ENCODE results near the gene PTRH2.
"Not testable (repeated sequence)": the region's sequence is repeated elsewhere in the genome, so short reads cannot be mapped to it uniquely, and the experiment has no call there.

PTRH2 gene

GRCh38 chr17:59707149-59707970 lies at the start of gene PTRH2, which contains the start of gene VMP1:
TSS of gene PTRH2 (minus strand) at chr17:59707430. CDS start at chr17:59697978, 9,452 bp downstream.
TSS of gene VMP1 (plus strand) at chr17:59707654. CDS start at chr17:59731447, 23,793 bp downstream.
- DNase-seq: peak; percentile 83

GRCh38 chr17:59756236-59756818 lies 49.1 kb upstream of the PTRH2 start:
- no peak for DNase-seq

DNA sequence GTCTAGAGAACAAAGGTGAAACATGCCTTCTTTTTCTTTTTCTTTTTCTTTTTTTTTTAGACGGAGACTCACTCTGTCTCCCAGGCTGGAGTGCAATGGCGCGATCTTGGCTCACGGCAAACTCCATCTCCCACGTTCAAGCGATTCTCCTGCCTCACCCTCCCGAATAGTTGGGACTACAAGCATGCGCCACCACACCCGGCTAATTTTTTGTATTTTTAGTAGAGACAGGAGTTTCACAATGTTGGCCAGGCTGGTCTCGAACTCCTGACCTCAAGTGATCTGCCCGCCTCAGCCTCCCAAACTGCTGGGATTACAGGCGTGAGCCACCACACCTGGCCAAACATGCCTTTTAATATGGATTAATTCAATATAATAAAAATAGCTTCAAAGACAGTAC lies 47.8 kb upstream of the PTRH2 start:
- not testable (repeated sequence) for DNase-seq

DNA sequence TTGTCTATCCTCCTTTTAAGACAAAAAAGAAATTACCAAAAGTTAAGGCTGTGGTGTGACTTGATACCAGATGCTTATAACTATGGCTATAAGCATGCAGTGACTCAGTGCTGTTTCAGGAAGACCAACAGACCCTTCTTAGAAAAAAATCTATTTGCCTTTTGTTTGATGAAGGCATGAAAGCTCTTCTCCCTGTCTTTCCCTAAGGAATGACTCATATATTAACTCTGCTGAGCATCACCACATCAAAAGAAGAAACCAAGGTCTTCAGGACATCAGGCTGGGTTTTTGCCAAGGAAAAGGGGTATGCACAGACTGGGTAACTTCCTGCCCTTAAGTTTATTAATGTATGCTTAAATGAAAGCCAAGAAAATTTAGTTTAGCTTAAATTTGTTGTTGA lies 47.3 kb upstream of the PTRH2 start:
- peak; percentile 64 for DNase-seq

GRCh38 chr17:59753522-59754467 lies 46.6 kb upstream of the PTRH2 start:
- DNase-seq: peak; percentile 40

DNA sequence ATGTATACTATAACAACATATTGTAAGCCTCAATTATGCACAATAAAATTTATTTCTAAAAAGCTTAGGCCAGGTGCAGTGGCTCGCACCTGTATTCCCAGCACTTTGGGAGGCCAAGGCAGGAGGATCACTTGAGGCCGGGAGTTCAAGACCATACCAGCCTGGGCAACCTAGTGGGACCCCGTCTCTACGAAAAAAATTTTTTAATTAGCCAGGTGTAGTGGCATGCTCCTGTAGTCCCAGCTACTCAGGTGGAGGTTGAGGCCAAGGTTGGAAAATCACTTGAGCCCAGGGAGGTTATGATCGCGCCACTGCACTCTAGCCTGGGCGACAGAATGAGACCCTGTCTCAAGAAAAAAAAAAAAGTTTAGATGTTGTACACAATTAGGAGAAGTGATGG lies 45.7 kb upstream of the PTRH2 start:
- DNase-seq: no peak

GRCh38 chr17:59752446-59752845 lies 45.2 kb upstream of the PTRH2 start:
- no peak for DNase-seq

DNA sequence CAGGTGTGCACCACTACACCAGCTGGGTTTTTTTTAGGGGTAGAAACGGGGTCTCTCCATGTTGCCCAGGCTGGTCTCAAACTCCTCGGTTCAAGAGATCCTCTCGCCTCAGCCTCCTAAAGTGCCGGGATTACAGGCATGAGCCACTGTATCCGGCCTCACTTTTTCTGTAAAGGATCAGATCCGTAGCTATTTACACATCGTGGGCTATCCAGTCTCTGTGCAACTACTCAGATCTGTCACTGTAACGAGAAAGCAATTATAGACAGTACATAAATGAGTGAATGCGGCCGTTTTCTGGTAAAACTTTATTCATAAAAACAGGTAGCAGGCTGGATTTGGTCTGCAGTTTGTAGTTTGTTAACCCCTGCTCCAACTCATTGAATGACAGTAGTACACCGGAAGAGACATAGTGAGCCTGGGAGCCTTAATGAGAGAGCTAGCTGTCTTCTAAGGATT lies 44.8 kb upstream of the PTRH2 start:
- DNase-seq: no peak

DNA sequence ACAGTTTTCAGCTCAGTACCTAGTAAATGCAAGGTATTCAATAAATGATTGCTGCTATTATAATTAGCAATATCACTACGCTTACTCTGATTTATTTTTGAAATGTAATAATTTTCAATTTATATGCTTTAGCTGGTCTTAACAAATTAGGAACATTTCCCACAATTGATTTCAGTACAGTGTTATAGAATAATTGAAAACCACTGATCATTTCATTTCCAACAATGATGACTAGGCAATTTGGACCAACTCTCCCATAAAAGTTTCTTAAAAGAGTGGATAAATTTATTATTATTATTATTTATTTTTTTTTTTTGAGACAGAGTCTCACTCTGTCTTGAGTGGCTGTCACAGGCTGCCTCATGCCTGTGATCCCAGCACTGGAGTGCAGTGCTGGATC lies 41.4 kb upstream of the PTRH2 start:
- DNase-seq: no peak

DNA sequence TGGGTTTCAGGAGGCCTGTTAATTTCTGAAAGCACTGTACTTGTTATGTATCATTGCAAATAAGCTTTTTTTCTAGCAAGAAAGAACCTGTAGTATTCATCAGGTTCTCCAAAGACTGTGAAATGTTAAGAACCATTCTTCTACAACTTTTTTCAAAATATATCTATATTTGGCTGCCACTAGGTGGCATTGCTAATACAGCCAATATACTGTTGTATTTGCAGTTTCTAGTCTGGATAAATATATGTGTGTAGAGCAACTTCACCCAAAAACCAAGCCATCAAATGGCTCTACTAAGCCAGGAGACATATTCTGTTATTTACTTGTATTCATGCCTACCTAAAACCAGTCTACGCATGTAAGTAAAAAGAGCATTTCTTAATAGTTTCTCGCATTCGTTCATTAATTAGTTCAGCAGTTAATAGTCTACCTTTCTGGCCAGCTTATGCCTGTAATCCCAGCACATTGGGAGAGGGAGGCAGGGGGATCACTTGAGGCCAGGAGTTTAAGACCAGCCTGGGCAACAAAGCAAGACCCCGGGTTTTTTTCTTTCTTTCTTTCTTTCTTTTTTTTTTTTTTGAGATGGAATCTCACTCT lies 39.7 kb upstream of the PTRH2 start:
- peak; percentile 44 for DNase-seq

GRCh38 chr17:59745040-59745439 lies 37.8 kb upstream of the PTRH2 start:
- DNase-seq: no peak

DNA sequence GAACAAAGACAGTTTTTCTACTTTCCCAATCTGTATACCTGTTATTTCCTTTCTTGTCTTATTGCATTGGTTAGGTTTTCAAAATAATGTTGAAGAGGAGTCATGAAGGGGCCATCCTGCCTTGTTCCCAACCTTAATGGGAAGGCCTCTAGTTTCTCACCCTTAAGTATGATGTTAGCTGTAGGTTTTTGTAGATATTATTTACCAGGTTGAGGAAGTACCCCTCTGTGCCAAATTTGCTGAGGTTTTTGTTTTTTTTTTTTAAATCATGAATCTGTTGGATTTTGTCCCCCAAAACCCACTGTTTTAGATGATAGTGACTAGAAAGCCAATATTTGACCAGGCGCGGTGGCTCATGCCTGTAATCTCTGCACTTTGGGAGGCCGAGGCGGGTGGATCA lies 36.6 kb upstream of the PTRH2 start:
- no peak for DNase-seq

- DNase-seq: no peak
Measured at GRCh38 chr17:59737324-59737723, 30.1 kb upstream of the PTRH2 start.

DNA sequence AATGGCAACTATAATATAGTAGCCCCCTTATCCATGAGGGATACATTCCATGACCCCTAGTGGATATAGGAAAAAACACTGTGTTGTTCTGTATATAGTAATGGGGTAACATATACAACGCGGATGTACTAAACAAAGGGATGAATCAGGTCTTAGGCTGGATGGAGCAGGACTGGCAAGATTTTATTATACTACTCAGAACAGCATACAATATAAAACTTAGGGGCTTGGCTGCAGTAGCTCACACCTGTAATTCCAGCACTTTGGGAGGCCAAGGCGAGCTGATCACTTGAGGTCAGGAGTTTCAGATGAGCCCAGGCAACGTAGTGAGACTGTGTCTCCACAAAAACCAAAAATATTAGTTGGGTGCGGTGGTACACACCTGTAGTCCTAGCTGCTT lies 27.0 kb upstream of the PTRH2 start:
- no peak for DNase-seq

- no peak for DNase-seq
Measured at GRCh38 chr17:59733697-59734096, 26.5 kb upstream of the PTRH2 start.

DNA sequence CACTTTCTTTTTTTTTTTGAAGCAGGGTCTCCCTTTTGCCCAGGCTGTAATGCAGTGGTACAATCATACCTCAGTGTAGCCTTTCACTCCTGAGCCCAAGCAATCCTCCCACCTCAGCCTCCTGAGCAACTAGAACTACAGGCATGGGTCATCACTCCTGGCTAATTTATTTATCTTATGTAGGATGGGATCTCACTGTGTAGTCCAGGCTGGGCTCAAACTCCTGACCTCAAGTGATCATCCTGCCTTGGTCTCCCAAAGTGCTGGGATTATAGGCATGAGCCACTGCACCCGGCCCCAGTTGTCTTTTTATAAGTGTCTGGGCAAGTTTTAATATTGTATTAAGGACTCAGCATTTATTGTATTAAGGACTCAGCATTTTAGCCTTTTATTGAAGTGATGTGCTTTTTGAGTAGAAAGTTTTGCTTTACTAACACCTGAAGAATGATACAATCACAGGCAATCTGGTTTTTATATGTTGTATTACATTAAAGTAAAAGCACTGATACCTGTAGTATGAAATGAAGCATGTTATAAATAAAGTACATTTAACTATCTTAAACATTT lies 23.1 kb upstream of the PTRH2 start:
- DNase-seq: no peak

GRCh38 chr17:59727817-59728533 lies 20.7 kb upstream of the PTRH2 start:
- DNase-seq: no peak

GRCh38 chr17:59725691-59726090 lies 18.5 kb upstream of the PTRH2 start:
- no peak for DNase-seq

DNA sequence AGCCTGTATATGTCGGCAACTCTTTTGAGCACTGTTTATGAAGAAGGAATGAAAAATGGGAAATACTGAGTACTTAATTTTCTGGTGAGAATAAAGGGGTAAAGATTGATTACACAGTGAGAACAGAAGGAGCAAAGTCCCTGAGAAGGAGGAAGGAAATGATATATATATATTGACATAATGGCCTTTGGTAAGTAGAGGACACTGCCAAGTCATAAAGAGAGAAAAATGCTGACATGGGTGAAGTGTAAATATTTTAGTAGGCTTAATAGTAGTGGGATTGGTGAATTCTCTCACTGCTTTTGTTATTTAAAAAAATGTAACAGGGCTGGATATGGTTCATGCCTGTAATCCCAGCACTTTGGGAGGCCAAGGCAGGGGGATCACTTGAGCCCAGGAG lies 16.4 kb upstream of the PTRH2 start:
- DNase-seq: no peak

DNA sequence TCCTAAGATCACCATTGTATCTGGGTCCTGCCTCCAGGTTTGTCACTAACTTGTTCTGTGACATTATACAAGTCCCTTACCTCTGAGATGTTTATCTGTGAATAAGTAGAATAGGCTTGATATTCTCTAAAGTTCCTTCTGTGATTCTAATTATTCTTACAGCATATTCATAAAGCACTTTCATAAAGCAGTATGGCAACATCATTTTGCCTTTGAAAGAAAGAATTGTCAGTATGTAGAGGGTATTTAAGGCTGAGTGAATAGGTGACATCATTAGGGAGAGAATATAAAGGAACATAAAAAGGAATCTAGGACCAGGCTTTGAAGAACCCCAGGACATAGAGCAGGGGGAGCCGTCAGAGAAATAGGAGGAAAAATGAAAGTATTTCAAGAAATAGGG lies 15.8 kb upstream of the PTRH2 start:
- DNase-seq: no peak

- DNase-seq: no peak
Measured at GRCh38 chr17:59722623-59723022, 15.4 kb upstream of the PTRH2 start.

- no peak for DNase-seq
Measured at GRCh38 chr17:59719526-59719925, 12.3 kb upstream of the PTRH2 start.
